Measurements from ENCODE around the gene ANKRD34A. TPM values are rescaled to one million over a fixed set of nuclear protein-coding genes. Genes with fewer than 3 reads are reported as not detected.

ANKRD34A gene
- total RNA-seq, 6 experiments from 2014 or later: 8.1 to 14.9 (median 10.2) TPM

Other genes with a start within 250 kb of the ANKRD34A start
- not detected for gene CD160, start 245.1 kb downstream of the ANKRD34A start, total RNA-seq (2021; fragmentation: NEBNext Ultra II Directional; extraction: Animal tissue kit (Norgen Biotek cat#: 25700))
- gene RNF115, start 140.5 kb downstream of the ANKRD34A start, total RNA-seq (2021; fragmentation: NEBNext Ultra II Directional; extraction: Animal tissue kit (Norgen Biotek cat#: 25700)): 10 to 100 TPM; 14.0 to 23.0 (median 21.2) TPM
- gene POLR3C, start 140.4 kb downstream of the ANKRD34A start, total RNA-seq (2021; fragmentation: NEBNext Ultra II Directional; extraction: Animal tissue kit (Norgen Biotek cat#: 25700)): 10 to 100 TPM; 31.4 to 39.1 (median 35.1) TPM
- gene NUDT17, start 118.9 kb downstream of the ANKRD34A start, total RNA-seq (2021; fragmentation: NEBNext Ultra II Directional; extraction: Animal tissue kit (Norgen Biotek cat#: 25700)): 1 to 10 TPM; 2.4 to 4.5 (median 3.6) TPM
- 10 to 100 TPM; 45.2 to 53.8 (median 51.6) TPM for gene PIAS3, start 105.5 kb downstream of the ANKRD34A start, total RNA-seq (2021; fragmentation: NEBNext Ultra II Directional; extraction: Animal tissue kit (Norgen Biotek cat#: 25700))
- 1 to 10 TPM in 4 of 6 experiments, under 1 TPM in 2; 0.75 to 2.0 (median 1.1) TPM for gene ANKRD35, start 78.7 kb downstream of the ANKRD34A start, total RNA-seq (2021; fragmentation: NEBNext Ultra II Directional; extraction: Animal tissue kit (Norgen Biotek cat#: 25700))
- 1 to 10 TPM in 4 of 6 experiments, under 1 TPM in 2; 0.78 to 1.3 (median 1.0) TPM for gene ITGA10, start 54.5 kb downstream of the ANKRD34A start, total RNA-seq (2021; fragmentation: NEBNext Ultra II Directional; extraction: Animal tissue kit (Norgen Biotek cat#: 25700))
- 10 to 100 TPM; 30.3 to 41.1 (median 35.6) TPM for gene PEX11B, start 45.9 kb downstream of the ANKRD34A start, total RNA-seq (2021; fragmentation: NEBNext Ultra II Directional; extraction: Animal tissue kit (Norgen Biotek cat#: 25700))
- 100 to 1,000 TPM; 135 to 166 (median 157) TPM for gene RBM8A, start 37.1 kb downstream of the ANKRD34A start, total RNA-seq (2021; fragmentation: NEBNext Ultra II Directional; extraction: Animal tissue kit (Norgen Biotek cat#: 25700))
- gene LIX1L, start 6.6 kb downstream of the ANKRD34A start, total RNA-seq (2021; fragmentation: NEBNext Ultra II Directional; extraction: Animal tissue kit (Norgen Biotek cat#: 25700)): 10 to 100 TPM; 51.0 to 59.6 (median 56.1) TPM
- 10 to 100 TPM; 23.5 to 29.3 (median 26.2) TPM for gene POLR3GL, start 115 bp upstream of the ANKRD34A start, total RNA-seq (2021; fragmentation: NEBNext Ultra II Directional; extraction: Animal tissue kit (Norgen Biotek cat#: 25700))
- gene TXNIP, start 32.0 kb upstream of the ANKRD34A start, total RNA-seq (2021; fragmentation: NEBNext Ultra II Directional; extraction: Animal tissue kit (Norgen Biotek cat#: 25700)): 10 to 100 TPM; 49.2 to 78.0 (median 59.5) TPM
- not detected for gene HJV, start 57.2 kb upstream of the ANKRD34A start, total RNA-seq (2021; fragmentation: NEBNext Ultra II Directional; extraction: Animal tissue kit (Norgen Biotek cat#: 25700))
- gene NBPF10, start 180.2 kb upstream of the ANKRD34A start, total RNA-seq (2021; fragmentation: NEBNext Ultra II Directional; extraction: Animal tissue kit (Norgen Biotek cat#: 25700)): 1 to 10 TPM; 2.1 to 2.9 (median 2.5) TPM

Measured in HFFc6 (cell line).